Testis (tissue), 3 donors: ENCODE results near the gene NKX2-2. TPM values are rescaled to one million over a fixed set of nuclear protein-coding genes. Genes with fewer than 3 reads are reported as not detected.
"Not testable (repeated sequence)": the region's sequence is repeated elsewhere in the genome, so short reads cannot be mapped to it uniquely, and the experiment has no call there.

Experiments
- DNase-seq: peaks from one replicate; pipeline ENCODE4 v3.0.0-alpha.2; 2019
- H3K27ac ChIP-seq, 2 donors: fragments of 200-600 bp; sonication (generic); one replicate each; pipeline ENCODE4 v1.5.1; 2019
- H3K27me3 ChIP-seq: fragments of 200-600 bp; sonication (generic); one replicate; pipeline ENCODE4 v1.5.1; 2019
- H3K36me3 ChIP-seq: fragments of 200-600 bp; sonication (generic); one replicate; pipeline ENCODE4 v1.5.1; 2017; ENCODE audit warnings: low read depth; ENCODE audit errors: missing control alignments
- H3K4me1 ChIP-seq: fragments of 200-600 bp; sonication (generic); one replicate; pipeline ENCODE4 v1.5.1; 2019
- H3K4me3 ChIP-seq, 2 donors: fragments of 200-600 bp; sonication (generic); one replicate each; pipeline ENCODE4 v1.5.1; 2017 to 2019
- H3K9me3 ChIP-seq: fragments of 200-600 bp; sonication (generic); one replicate; pipeline ENCODE4 v1.5.1; 2017
- CTCF ChIP-seq, 3 experiments: fragments of 450-650 bp in 2 of 3; fragments of 200-600 bp in 1 of 3; sonication (generic) in 1 of 3; IDR thresholded peaks; one replicate each; pipeline ENCODE4 v1.5.1; 2016 to 2019; ENCODE audit warnings: antibody characterized with exemption in 3 of 3, mild to moderate bottlenecking in 2 of 3, moderate library complexity in 1 of 3
- POLR2A ChIP-seq: fragments of 450-650 bp; IDR thresholded peaks from one replicate; pipeline ENCODE4 v1.6.1; 2017; ENCODE audit warnings: antibody characterized with exemption, mild to moderate bottlenecking, moderate library complexity
- WGBS, 2 donors: methylation state at CpG; one replicate each; pipeline ENCODE4 v1.1.5; 2018; 5-methylcytosine and 5-hydroxymethylcytosine counted together
- intact Hi-C: fragments of 100-400 bp; cut with DNase I; formaldehyde crosslinking; loops from one replicate; pipeline ENCODE4 v1.15.1; 2023; ENCODE audit warnings: low total_unique reads
- polyA plus RNA-seq: library from polyadenylated mRNA; stranded (reverse); fragments of 350-450 nt; fragmentation: Illumina TruSeq; extraction: RNeasy Lipid Tissue Mini Kit (QIAGEN cat#74804); gene quantifications from one replicate; pipeline ENCODE4 v1.2.3, GENCODE V29; 2014; ENCODE audit warnings: low read depth, low replicate concordance; ENCODE audit not compliant: insufficient read depth
- total RNA-seq, 2 donors: library from RNA; depleted of rRNA; stranded (reverse); fragments of >200 nt; gene quantifications; one replicate each; pipeline ENCODE4 v1.2.3, GENCODE V29; 2016

Gene NKX2-2
- total and polyA plus RNA-seq, 3 donors from 2014 or later, result 0.16 TPM; not detected in 2

GRCh38 chr20:21490105-21490504 is 23.8 kb downstream of the NKX2-2 start:
- H3K9me3 ChIP-seq, result no peaks in the 10 kb centered on the region
- H3K36me3 ChIP-seq, result no peaks in the 10 kb centered on the region
- H3K4me1 ChIP-seq, result no peaks in the 10 kb centered on the region
- TF ChIP-seq POLR2A, result no peak
- TF ChIP-seq CTCF (IDR thresholded peaks at IDR 0.05), result no peak
- WGBS, 2 donors, result 57 to 59% methylated on average over 2 of the region's 2 CpGs
- H3K27ac ChIP-seq, result no peak overlapping the region
- no peaks in the 10 kb centered on the region for H3K27me3 ChIP-seq
- intact Hi-C loops, result no loop called here
- no peak overlapping the region for H3K4me3 ChIP-seq
- no peak for DNase-seq

- intact Hi-C loops, H3K27ac ChIP-seq, H3K9me3 ChIP-seq, H3K36me3 ChIP-seq, H3K4me1 ChIP-seq, H3K27me3 ChIP-seq, H3K4me3 ChIP-seq, DNase-seq: not testable (repeated sequence)
- WGBS, 2 donors, result 92 to 100% methylated on average over 2 of the region's 2 CpGs
Measured at GRCh38 chr20:21480144-21480543, 33.7 kb downstream of the NKX2-2 start.

GRCh38 chr20:21465799-21466198 is 48.1 kb downstream of the NKX2-2 start:
- H3K27me3 ChIP-seq, result no peaks in the 10 kb centered on the region
- intact Hi-C loops, result no loop called here
- DNase-seq, result no peak

GRCh38 chr20:21464916-21465315 is 48.9 kb downstream of the NKX2-2 start:
- Histone ChIP-seq H3K4me1 (no peaks in the 10 kb centered on the region), H3K36me3 (no peaks in the 10 kb centered on the region), H3K27me3 (no peaks in the 10 kb centered on the region), H3K9me3 (no peaks in the 10 kb centered on the region), H3K27ac (no peak overlapping the region), H3K4me3 (no peak overlapping the region)
- TF ChIP-seq POLR2A, result no peak
- DNase-seq, result no peak
- intact Hi-C loops, result no loop called here
- 83 to 90% methylated on average over 2 of the region's 2 CpGs for WGBS, 2 donors

More at GRCh38 chr20:21465799-21466198, 48.1 kb downstream of the NKX2-2 start:
- no peaks in the 10 kb centered on the region for H3K4me1 ChIP-seq
- H3K27ac ChIP-seq, result no peak overlapping the region
- H3K4me3 ChIP-seq, result no peak overlapping the region
- no peak for TF ChIP-seq POLR2A
- no peak for TF ChIP-seq CTCF (IDR thresholded peaks at IDR 0.05)
- no peaks in the 10 kb centered on the region for H3K36me3 ChIP-seq
- H3K9me3 ChIP-seq, result no peaks in the 10 kb centered on the region

Other genes with a start within 250 kb of the NKX2-2 start
- gene XRN2, start 210.7 kb downstream of the NKX2-2 start, total RNA-seq, result 10 to 100 TPM; 55.4 to 59.7 TPM
- 64.5 TPM for gene XRN2, start 210.7 kb downstream of the NKX2-2 start, polyA plus RNA-seq
- gene NKX2-4, start 116.5 kb downstream of the NKX2-2 start, total RNA-seq, result 1 to 10 TPM; 5.1 to 6.3 TPM
- gene NKX2-4, start 116.5 kb downstream of the NKX2-2 start, polyA plus RNA-seq, result 0.99 TPM
- gene PAX1, start 191.6 kb upstream of the NKX2-2 start, total RNA-seq, result not detected
- 0.07 TPM for gene PAX1, start 191.6 kb upstream of the NKX2-2 start, polyA plus RNA-seq